Activated CD8-positive, alpha-beta T cell treated with anti-CD3 and anti-CD28 coated beads for 36 hours (primary cell): ENCODE data around the gene OSGIN1. TPM values are rescaled to one million over a fixed set of nuclear protein-coding genes. Genes with fewer than 3 reads are reported as not detected.
A peak's percentile ranks its signal among the peaks of the same experiment; 100 is the strongest.

Source experiments
- ATAC-seq: fragments of 200-7000 bp; cut with Tn5 transposase; one replicate; pipeline ENCODE4 v1.10.0; 2021; ENCODE audit warnings: mild to moderate bottlenecking, moderate library complexity
- CTCF ChIA-PET: fragments of 350-600 bp; sonication (Branson Sonifier 250); formaldehyde crosslinking; loops from one replicate; lab custom pipeline; 2021; ENCODE audit warnings: antibody characterized with exemption; lab: Charles Lee
- POLR2A ChIA-PET: fragments of 350-600 bp; sonication (Branson Sonifier 250); formaldehyde crosslinking; loops from one replicate; lab custom pipeline; 2021; ENCODE audit warnings: antibody characterized with exemption; lab: Charles Lee
- DNase-seq: peaks from one replicate; pipeline ENCODE4 v3.0.0-alpha.2; 2020
- H3K27ac Mint-ChIP-seq: one replicate; pipeline ENCODE4 v1.8.0; 2021; ENCODE audit warnings: mild to moderate bottlenecking, mixed read lengths
- H3K27me3 Mint-ChIP-seq: one replicate; pipeline ENCODE4 v1.8.0; 2021; ENCODE audit warnings: mixed read lengths
- H3K36me3 Mint-ChIP-seq: one replicate; pipeline ENCODE4 v1.8.0; 2021; ENCODE audit warnings: low read depth, mixed read lengths
- H3K4me1 Mint-ChIP-seq: one replicate; pipeline ENCODE4 v1.8.0; 2021; ENCODE audit warnings: low read depth, mixed read lengths
- H3K4me3 Mint-ChIP-seq: one replicate; pipeline ENCODE4 v1.8.0; 2021; ENCODE audit warnings: mild to moderate bottlenecking, moderate library complexity, mixed read lengths
- H3K9me3 Mint-ChIP-seq: one replicate; pipeline ENCODE4 v1.8.0; 2021; ENCODE audit warnings: mixed read lengths
- intact Hi-C: fragments of 100-400 bp; cut with micrococcal nuclease; formaldehyde crosslinking; loops from one replicate; pipeline ENCODE4 v1.10.0; 2022
- total RNA-seq, 2 experiments: library from RNA; stranded (reverse); gene quantifications; one replicate each; pipeline ENCODE4 v1.2.3, GENCODE V29; 2021
- TF ChIP-seq, protein P1 (sequence below): fragments of 200-600 bp; IDR thresholded peaks from one replicate; pipeline ENCODE4 v1.8.0; 2022; ENCODE audit warnings: antibody characterized with exemption, mild to moderate bottlenecking

OSGIN1 gene
- total RNA-seq, 2 experiments from 2014 or later, result 0.56 to 0.67 TPM

- Mint-ChIP-seq H3K27ac (no peak overlapping the region), H3K9me3 (no peaks in the 10 kb centered on the region), H3K27me3 (peaks cover 3% of the 10 kb centered on the region), H3K4me1 (no peaks in the 10 kb centered on the region), H3K36me3 (no peaks in the 10 kb centered on the region), H3K4me3 (no peak overlapping the region)
- no peak for ATAC-seq
- DNase-seq, result no peak
- intact Hi-C loops, result no loop called here
- POLR2A ChIA-PET, result no interaction called here
- TF ChIP-seq, protein P1, sequence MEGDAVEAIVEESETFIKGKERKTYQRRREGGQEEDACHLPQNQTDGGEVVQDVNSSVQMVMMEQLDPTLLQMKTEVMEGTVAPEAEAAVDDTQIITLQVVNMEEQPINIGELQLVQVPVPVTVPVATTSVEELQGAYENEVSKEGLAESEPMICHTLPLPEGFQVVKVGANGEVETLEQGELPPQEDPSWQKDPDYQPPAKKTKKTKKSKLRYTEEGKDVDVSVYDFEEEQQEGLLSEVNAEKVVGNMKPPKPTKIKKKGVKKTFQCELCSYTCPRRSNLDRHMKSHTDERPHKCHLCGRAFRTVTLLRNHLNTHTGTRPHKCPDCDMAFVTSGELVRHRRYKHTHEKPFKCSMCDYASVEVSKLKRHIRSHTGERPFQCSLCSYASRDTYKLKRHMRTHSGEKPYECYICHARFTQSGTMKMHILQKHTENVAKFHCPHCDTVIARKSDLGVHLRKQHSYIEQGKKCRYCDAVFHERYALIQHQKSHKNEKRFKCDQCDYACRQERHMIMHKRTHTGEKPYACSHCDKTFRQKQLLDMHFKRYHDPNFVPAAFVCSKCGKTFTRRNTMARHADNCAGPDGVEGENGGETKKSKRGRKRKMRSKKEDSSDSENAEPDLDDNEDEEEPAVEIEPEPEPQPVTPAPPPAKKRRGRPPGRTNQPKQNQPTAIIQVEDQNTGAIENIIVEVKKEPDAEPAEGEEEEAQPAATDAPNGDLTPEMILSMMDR, result no peak
- CTCF ChIA-PET, result interaction anchor here (2.0 kb wide), 1 partner anchor 12 kb away, joined by 5 read pairs; no protein-coding TSS in a partner anchor
These were observed 54.9 kb downstream of the OSGIN1 start for GRCh38 chr16:84007965-84008364.

- Mint-ChIP-seq H3K4me1 (peaks cover 3% of the 10 kb centered on the region), H3K27me3 (peaks cover 3% of the 10 kb centered on the region), H3K4me3 (no peak overlapping the region), H3K27ac (no peak overlapping the region), H3K9me3 (no peaks in the 10 kb centered on the region), H3K36me3 (no peaks in the 10 kb centered on the region)
- ChIA-PET POLR2A (no interaction called here), CTCF (interaction anchor here (2.0 kb wide), 1 partner anchor 13 kb away, joined by 5 read pairs; no protein-coding TSS in a partner anchor)
- DNase-seq (no peak), ATAC-seq (no peak)
- TF ChIP-seq, protein P1, result no peak
- intact Hi-C loops, result no loop called here
These were observed 56.2 kb downstream of the OSGIN1 start for GRCh38 chr16:84009282-84009681.

GRCh38 chr16:84013787-84014569 is 60.9 kb downstream of the OSGIN1 start:
- Mint-ChIP-seq H3K4me1 (peaks cover 7% of the 10 kb centered on the region), H3K36me3 (no peaks in the 10 kb centered on the region), H3K9me3 (no peaks in the 10 kb centered on the region), H3K27me3 (peaks cover 6% of the 10 kb centered on the region), H3K4me3 (no peak overlapping the region), H3K27ac (no peak overlapping the region)
- DNase-seq, result peak; percentile 88
- TF ChIP-seq, protein P1, result no peak
- CTCF ChIA-PET, result interaction anchor here (1.0 to 1.2 kb wide), 4 partner anchors 48 to 173 kb away, joined by 3 to 7 read pairs (median 4); partner anchors contain the start of gene TAF1C
- ATAC-seq, result peak; percentile 89
- POLR2A ChIA-PET, result interaction anchor here (0.7 to 1.5 kb wide), 2 partner anchors 13 to 46 kb away, joined by 3 to 4 read pairs; no protein-coding TSS in a partner anchor
- intact Hi-C loops, result no loop called here

DNA sequence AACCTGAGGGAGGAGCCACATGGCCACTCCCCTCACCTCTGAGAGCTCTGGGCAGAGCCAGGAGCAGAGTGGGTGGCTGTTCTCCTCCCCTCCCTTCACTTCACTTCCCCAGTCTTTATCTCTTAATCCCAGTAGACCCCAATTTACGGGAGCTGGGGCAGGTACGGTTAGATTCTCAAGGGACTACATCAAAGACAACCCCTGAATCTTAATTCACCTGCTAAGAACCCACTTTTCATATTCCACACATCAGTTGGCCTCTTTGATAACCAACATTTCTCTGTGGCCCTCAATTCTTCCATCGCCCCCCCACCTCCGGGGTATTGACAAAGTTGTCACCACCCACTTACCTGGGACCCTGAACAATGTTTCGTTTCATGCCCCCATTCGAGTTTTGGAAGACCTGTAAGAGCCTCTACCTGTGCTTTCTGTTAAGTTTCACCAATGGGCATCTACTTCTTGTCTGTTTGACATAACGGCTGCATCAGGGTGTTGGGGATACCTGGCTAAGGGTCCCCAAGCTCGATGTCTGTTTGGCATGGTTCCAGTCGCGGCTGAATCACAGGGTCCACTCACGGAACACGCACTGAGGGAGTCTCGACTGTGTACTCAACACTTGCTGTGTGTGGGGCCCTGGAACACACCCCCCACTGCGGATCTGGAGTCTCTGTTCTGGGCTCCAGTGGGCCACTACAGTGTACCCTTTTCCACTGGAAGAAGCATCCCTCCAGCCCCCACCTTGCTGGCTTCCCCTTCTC is 61.7 kb downstream of the OSGIN1 start:
- H3K36me3 Mint-ChIP-seq, result no peaks in the 10 kb centered on the region
- no peak for ATAC-seq
- TF ChIP-seq, protein P1, result no peak
- H3K27ac Mint-ChIP-seq, result no peak overlapping the region
- H3K4me3 Mint-ChIP-seq, result no peak overlapping the region
- ChIA-PET POLR2A (interaction anchor here (0.7 to 1.5 kb wide), 3 partner anchors 13 to 45 kb away, joined by 3 to 4 read pairs (median 3); no protein-coding TSS in a partner anchor), CTCF (interaction anchor here (1.0 to 1.2 kb wide), 4 partner anchors 47 to 172 kb away, joined by 3 to 7 read pairs (median 4); partner anchors contain the start of gene TAF1C)
- peaks cover 1% of the 10 kb centered on the region for H3K9me3 Mint-ChIP-seq
- peaks cover 7% of the 10 kb centered on the region for H3K4me1 Mint-ChIP-seq
- intact Hi-C loops, result no loop called here
- peaks cover 7% of the 10 kb centered on the region for H3K27me3 Mint-ChIP-seq
- no peak for DNase-seq
